NT2/D1 (cell line): ENCODE measurements around the gene AMN.

Experiments used
- YY1 ChIP-seq: IDR thresholded peaks from 2 replicates; pipeline ENCODE4 v1.6.1; 2011; ENCODE audit not compliant: insufficient read length, insufficient read depth
- ZNF274 ChIP-seq: IDR thresholded peaks from 2 replicates; pipeline ENCODE4 v1.6.1; 2011; ENCODE audit warnings: mild to moderate bottlenecking, low read depth, low read length

GRCh38 chr14:102899516-102899900 lies 23.0 kb upstream of the AMN start:
- TF ChIP-seq YY1 (no peak), ZNF274 (no peak)
